Daoy (cell line): ENCODE data around the gene YBEY. TPM values are rescaled to one million over a fixed set of nuclear protein-coding genes. Genes with fewer than 3 reads are reported as not detected.
A peak's percentile ranks its signal among the peaks of the same experiment; 100 is the strongest.
"Not testable (repeated sequence)": the region's sequence is repeated elsewhere in the genome, so short reads cannot be mapped to it uniquely, and the experiment has no call there.

Experiments used
- DNase-seq: peaks from one replicate; pipeline ENCODE4 v3.0.0-alpha.2; 2015; ENCODE audit warnings: low read depth
- total RNA-seq: library from RNA; depleted of rRNA; stranded (reverse); fragments of >200 nt; shearing (Covaris generic); gene quantifications from 2 replicates; pipeline ENCODE4 v1.2.3, GENCODE V29; 2014

Gene YBEY
- total RNA-seq, 1 experiment from 2014 or later: 25.8 TPM

DNA sequence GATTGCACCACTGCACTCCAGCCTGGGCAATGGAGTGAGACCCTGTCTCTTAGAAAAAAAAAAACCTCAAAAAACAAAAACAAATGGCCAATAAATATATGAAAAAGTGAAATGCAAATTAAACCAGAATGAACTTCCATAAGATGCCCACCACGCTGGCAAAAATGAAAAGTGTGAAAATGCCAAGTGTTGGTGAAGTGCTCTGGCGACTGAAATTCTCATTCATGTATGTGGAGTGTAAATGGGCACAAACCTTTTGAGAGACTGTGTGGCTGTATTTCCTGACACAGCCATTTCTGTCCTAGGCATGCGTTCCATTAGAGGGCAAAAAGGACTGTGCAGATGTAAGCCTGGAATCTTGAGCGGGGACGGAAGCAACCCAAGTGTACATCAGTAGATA, 18.3 kb downstream of the YBEY start:
- DNase-seq: no peak

DNA sequence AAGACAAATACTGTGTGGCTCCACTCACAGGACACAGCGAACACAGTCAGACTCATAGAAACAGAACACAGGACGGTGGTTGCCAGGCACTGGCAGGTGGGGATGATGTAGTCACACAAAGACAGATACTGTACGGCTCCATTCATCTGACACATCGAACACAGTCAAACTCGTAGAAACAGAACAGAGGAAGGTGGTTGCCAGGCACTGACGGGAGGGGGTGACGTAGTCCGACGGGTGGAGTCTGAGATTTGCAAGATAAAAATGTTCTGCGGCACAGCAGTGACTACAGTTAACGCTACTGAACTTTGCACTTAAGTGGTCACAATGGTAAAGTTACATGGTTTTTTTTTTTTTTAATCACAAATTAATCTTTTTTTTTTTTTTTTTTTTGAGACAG, 18.8 kb downstream of the YBEY start:
- DNase-seq: no peak

DNA sequence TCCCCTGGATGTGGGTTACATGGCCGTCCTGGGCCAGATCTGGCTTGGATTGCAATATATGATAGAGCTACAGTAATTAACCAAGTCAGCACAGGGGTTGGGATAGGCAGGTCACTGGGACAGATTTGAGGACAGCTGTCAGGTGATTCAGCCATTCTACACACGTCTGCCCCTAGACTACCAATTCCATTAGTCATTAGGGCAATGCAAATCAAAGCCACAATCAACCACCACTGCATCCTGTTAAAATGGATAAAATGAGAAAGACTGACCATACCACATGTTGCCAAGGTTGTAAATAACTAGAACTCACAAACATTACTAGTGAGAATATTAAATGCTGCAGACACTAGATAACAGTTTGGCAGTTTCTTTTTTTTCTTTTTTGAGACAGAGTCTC, 21.5 kb downstream of the YBEY start:
- DNase-seq: peak; percentile 37

DNA sequence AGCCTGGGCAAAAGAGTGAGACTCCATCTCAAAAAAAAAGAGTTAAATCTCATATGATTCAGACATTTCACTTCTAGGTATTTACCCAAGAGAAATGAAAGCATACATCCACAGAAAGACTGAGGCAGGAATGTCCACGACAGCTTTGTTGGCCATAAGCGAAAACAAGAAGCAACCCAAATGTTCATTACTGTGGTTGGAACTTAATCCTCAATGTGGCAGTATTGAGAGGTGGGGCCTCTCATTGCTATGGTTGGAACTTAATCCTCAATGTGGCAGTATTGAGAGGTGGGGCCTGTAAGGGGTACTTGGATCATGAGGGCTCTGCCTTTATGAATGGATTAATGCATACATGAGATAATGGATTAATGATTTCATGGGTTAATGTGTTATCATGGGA, 22.3 kb downstream of the YBEY start:
- DNase-seq: no peak

DNA sequence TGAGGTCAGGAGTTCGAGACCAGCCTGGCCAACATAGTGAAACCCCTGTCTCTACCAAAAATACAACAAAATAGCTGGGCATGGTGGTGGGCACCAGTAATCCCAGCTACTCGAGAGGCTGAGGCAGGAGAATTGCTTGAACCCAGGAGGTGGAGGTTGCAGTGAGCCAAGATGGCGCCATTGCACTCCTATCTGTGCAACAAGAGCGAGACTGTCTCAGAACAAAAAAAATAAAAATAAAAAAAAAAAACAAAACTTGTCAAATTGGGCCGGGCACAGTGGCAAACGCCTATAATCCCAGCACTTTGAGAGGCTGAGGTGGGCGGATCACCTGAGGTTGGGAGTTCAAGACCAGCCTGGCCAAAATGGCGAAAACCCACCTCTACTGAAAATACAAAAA, 24.1 kb downstream of the YBEY start:
- not testable (repeated sequence) for DNase-seq

DNA sequence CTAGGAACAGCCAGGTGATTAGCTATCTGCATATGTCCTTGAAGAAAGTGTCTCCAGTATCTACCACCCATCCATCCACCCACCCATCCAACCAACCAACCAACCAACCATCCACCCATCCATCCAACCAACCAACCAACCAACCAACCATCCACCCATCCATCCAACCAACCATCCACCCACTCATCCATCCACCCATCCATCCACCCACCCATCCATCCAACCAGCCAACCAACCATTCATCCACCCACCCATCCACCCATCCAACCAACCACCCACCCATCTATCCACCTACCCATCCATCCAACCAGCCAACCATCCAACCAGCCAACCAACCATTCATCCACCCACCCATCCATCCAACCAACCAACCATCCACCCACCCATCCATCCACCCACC, 25.4 kb downstream of the YBEY start:
- DNase-seq: no peak

DNA sequence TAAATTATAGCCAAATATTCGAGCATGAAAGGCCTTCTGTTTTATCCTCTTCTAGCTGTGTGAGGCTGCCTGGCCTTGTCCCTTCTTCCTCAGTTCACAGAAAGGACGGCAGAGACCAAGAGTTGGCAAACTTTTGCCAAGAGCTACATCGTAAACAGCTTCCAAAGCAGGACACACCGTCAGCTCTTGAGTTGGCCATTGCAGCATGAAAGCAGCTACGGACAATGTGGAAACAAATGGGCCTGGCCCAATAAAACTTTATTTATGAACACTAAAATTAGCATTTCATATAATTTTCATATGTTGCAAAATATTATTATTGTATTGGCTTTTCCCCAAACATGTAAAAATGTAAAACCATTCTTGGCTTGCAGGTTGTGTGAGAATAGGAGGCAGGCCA, 26.8 kb downstream of the YBEY start:
- no peak for DNase-seq

DNA sequence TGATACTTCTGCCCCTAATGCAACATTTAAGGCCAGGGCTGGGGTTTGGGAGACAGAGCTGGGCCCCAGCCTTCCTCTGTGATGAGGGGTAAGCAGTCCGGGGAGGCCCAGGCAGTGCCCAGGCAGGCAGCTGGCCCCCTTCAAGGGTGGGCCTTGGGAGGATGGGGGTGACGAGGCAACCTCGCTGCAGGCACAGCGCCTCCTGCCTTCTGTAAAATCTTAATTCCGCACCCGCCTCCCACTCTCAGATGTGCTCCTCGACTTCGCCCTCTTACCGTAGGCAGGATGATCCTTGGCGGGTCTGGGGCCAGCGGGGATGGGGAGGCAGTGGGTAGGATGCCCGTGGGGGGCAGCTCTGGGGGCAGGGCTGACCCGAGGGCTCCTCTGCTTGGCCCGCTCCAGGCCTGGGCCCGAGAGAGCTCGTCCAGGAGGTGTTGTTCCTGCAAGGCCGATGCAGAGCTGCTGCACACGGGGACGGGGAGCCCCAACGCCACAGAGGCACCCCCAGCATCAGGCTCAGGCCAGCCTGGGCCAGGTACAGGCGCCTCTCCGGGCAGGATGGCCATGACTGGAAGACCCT, 28.4 kb downstream of the YBEY start:
- no peak for DNase-seq

DNA sequence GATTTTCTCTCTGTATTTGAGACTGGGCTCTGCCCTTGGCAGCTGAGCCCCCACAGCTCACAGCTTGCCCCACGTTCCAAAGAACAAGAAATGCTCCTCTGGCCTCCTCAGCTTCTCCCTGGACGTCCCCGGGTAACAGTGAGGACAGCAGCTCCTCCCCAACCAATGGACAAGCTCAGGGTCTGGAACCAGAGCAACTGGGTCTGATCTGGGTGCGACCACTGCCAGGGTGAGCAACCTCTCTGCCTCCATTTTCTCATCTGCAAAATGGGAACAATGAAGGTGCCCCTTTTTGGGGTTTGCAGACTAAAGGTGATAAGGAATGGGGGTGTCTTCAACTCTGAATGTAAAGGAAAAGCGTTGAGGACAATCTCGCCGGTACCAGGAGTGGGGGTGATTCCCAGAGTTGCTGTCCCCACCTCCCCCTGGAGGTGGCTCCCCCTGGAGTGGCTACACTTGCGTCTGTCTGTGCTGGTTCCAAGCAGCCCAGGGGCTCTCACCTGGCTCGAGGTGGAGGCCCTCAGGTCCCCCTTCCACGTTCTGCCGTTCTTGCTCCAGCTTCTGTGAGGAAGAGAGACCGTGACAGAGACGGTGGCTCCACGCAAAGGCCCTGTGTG, 30.7 kb downstream of the YBEY start:
- no peak for DNase-seq

DNA sequence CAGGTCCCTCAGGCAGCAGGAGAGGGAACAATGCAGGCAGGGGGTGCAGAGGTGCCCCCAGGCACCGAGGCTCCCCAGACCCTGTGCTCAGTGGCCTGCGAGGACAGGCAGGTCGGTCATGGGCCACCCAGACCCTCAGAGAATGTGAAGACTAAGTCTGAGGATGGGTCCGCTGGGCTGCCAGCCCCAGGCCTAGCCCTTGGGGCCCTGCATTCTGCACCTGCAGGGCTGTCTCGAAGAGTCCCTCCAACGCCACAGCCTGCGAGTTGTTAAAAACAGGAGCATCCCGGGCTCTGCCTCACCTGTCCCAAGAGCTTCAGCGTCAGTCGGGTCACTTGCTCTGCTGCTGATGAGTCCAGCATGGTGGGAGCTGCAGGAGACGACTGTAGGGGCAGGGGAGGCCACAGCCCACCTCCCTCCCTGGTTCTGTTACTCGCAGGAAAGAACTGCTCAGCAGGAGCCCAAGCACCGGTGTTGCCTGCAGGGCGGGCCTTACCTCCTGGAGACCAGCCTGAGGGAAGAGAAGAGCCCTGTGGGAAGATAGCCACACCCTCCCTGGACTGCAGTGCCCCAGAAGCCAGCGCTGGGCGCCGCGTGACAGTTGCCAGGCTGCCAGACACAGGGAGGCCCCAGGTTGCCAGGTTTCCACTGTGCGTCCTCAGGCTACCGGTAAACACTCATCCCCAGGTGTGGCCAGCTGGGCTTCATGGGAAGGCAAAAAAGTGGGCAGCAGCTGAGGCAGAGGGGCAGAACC, 31.7 kb downstream of the YBEY start:
- DNase-seq: no peak

DNA sequence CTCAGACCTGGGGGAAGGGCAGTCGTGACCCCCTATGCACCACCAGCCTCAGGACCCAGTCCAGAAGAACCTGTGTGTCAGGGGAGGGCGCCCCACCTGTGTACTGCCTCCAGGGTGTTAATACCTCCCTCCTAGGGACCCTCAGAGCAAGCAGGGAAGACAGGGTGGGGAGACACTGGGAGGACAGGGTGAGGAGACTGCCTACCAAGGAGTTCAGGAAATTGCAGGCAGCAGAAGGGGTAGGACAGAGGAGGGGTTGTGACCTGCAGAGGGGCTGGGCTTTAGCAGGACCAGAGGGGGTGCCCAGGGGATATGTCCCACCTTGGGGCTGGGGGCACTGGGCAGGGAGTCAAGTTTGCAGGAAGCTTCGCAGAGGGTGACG, 32.3 kb downstream of the YBEY start:
- DNase-seq: no peak

DNA sequence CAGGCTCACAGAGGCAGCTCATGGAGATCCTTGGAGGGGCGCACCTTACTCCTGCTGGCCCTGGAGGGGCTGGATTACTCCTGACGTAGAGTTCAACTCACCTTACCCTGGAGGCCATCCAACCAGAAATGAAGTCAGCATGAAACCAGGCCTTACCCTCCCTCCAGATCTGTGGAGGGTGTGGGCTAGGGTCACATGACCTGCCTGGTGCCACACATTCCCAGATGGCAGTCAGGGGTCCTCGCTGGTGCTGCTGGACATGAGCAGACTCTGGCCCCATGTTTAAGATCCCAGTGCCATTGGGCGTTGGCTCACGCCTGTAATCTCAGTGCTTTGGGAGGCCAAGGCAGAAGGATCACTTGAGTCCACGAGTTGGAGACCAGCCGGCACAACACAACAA, 33.0 kb downstream of the YBEY start:
- no peak for DNase-seq

DNA sequence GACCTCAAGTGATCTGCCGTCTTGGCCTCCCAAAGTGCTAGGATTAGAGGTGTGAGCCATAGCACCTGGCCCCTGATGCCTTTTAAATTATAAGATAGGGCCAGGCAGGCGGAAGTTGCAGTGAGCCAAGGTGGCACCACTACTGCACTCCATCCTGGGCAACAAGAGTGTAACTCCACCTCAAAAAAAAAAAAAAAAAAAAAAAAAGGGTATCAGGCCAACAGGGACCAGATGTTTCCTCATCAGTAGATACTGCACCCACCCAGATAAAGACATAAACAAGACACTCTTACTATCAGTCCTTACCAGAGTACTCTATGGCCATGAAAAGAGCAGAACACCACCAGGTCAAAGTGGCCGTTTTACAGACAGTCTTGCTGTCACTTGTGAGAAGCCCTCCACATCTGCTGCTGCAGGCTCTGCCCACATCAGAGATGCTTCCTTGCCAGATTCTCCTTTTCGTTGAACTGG, 34.2 kb downstream of the YBEY start:
- no peak for DNase-seq

DNA sequence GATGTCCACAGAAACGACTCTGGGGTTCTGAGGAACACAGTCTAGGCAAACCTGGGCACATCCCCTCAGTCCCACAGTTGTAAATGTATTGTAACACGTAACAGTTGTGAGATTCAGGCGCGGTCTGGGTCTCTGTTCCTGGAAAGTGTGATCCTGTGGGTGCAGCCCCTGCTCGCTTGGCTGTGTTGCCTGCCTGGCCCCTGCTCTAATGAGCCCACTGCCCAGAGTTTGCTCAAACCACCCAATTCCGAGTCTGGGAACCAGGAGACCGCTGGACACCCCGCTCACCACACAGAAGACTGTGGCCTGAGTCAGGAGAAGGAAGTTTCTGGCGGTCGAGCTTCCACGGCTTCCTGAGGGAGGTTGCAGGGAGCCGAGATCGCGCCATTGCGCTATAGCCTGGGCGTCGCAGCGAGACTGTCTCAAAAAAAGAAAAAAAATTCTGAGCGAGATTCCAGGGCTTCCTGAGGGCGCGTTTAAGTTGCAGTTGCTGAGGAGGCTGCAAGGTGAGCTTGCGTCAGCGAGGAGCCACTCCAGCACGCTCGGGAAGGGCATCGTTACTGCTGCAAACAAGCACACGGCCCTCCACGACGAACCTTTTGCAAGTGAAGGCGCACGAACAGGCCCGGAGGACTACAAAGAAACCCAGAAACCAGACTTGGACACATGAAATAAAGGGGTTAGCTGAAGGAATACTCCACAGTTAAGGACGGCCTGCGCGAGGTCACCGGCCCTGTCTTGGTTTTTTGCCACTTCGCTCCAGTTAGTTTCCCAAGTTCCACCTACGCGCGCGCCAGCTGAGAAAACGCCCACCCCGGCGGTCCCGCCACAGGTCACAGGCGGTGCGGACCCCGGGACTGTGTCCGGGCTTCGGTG, 36.4 kb downstream of the YBEY start:
- peak; percentile 38 for DNase-seq

DNA sequence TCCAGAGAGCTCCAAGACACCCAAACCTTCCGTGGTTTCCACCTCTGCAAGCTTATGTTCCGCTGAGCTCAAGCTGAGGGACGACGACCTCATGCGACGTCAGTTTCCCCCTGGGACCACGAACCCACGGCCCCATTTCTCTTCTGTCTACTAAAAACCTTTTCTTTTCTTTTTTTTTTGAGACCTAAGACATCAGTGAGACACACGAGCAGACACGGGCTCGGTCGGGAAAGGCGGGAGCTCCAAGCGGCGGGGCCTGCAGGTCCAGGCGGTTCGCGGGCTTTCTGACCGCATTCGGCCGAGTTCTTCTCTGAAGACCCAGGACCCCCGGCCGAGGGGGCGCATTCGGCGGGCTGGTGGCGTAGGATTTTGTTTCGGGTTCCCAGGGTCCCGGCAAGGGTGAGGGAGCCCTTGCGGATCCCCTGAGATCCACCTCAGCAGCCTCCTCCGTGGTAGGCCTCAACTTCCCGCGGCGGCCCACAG, 37.1 kb downstream of the YBEY start:
- peak; percentile 28 for DNase-seq

DNA sequence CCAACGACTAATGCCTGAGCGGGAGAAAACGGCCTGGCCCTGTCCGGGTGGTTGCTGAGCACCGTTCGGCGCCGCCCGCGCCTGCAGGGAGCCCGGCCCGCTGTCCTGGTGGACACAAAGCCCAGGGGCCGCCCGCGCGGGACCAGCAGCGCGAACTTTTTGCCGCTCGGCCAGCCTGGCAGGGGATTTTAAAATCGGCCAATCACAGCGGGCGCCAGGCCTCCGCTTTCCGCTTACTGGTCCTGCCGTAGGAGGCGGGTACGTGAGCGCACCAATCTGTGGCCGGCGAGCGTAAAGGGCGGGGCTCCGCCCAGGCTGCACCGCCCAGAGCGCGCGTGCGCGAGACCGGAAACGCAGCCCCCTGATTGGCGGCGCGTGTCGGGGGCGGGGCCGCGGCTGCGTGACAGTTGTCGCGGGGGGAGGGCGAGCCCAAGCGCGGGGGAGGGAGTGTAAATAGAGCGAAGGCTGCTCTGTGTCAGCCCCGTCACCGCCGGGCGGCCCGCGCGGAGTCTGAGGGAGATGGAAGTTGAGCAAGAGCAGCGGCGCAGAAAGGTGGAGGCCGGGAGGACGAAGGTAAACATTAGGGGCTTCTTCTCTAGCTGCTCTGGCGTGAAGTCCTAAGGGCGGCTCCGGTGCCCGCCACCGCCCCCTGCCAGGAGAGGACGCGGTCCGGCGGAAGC, 37.7 kb downstream of the YBEY start, which contains the start of the genes C21orf58 and PCNT:
Gene C21orf58, minus strand, starts transcription at position 161 of the 680 bp plus-strand sequence. CDS start 1,132 bp downstream, outside the sequence.
Gene PCNT, plus strand, starts transcription at position 447 of the 680 bp plus-strand sequence. Its CDS starts 73 bp downstream, at position 520.
- peak; percentile 99 for DNase-seq

DNA sequence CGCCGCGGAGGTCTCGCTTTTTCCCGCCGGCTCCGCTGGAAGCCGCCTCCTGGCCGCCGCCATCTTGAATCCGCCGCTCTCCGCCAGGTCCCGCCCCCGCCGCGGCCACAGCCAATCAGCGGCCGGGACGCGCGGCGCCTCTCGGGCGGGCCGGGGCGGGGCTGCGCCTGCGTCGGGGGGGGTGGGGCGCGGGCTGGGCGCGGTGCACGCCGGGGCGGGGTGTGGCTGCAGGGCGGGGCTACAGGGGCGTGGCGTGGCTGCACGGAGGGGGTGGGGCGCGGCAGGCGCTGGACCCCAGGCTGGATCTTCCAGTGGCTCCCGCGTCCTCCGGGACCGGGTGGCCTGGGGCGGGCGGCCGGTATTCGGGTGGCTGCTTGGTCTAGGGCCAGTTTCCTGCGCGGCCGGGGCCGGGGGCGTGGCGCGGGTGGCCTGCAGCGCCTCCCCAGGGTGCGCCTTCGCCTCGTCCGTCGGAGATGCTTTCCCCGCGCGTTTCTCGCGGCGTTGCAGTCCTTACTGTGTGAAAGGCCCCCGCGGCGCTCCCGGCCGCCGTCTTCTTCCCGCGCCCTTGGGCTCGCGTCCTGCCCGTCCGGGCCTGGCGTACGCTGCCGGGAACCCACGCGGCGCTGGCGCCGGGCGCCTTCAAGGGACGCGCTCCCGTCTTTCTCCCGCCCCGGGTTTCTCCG, 38.4 kb downstream of the YBEY start:
- peak; percentile 93 for DNase-seq

DNA sequence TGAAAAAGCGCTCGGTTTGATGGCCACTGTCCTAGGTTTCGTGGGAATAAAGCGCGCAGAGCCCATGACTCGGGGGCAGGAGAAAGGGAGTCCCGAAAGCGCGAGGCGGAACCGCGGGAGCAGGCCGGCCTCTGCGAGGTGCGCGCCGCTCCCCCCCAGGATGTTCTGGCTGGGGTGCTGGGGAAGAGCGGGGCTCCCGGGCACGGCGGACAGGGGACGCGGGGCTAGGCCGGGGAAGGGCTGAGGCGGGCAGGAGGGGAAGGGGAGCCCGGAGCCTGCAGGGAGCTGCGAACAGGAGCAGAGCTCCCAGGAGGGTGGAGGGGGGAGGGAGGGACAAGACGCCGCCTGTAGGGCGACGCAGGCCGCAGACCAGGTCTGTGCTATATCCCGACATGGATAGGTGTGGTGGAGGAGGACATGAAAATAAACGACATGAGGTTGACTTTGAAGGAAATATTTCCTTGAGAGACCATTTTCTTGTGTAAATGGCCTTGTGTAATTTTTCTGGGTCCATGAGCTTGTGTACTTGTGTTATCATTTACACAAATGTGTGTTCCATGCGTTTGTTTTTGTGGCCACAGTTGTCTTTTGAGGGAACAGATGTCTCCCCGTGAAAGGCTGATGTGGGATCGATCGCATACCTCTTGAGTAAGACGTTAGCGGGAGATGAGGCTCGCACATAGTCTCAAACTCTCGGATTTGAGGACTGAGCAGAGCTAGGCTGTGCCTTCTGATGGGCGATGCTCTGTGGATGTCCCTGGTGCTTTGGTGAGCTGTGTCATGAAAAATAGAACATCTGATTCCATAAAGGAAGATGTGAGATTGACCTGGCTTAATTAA, 39.2 kb downstream of the YBEY start:
- DNase-seq: peak; percentile 75

DNA sequence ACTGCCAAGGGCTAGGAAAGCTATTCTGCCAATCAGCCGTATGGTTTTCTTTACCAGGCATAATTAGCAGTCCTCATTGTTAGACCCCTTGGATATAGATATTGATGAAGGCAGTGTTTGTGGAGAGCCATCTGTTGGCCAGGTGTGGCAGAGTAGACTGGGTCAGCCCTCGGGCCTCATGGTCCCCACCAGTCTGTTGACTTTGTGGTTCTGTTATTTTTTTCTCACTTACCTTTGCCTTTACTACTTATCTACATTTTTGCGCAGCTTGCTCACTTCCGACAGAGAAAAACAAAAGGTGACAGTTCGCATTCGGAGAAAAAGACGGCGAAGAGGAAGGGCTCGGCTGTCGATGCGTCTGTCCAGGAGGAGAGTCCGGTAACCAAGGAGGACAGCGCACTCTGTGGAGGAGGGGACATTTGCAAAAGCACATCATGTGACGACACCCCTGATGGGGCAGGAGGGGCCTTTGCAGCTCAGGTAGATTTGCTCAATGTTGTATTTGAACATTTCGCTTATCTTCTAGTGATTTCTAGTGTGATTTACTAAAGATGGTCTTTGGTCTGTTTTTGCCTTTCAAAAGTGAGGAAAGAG, 40.1 kb downstream of the YBEY start:
- DNase-seq: no peak
